Astrocyte (in vitro differentiated cells and primary cell): ENCODE measurements around the gene BEND5.

ENCODE experiments used
- EZH2 ChIP-seq: IDR thresholded peaks from 2 replicates; pipeline ENCODE4 v1.6.1; 2012; ENCODE audit warnings: mild to moderate bottlenecking, low read length, inconsistent platforms; ENCODE audit not compliant: insufficient read depth
- TF ChIP-seq, protein P1 (sequence below): IDR thresholded peaks from 2 replicates; pipeline ENCODE4 v1.5.1; 2011; ENCODE audit warnings: low read depth, mild to moderate bottlenecking, inconsistent platforms, low read length, moderate library complexity; ENCODE audit not compliant: insufficient read depth

DNA sequence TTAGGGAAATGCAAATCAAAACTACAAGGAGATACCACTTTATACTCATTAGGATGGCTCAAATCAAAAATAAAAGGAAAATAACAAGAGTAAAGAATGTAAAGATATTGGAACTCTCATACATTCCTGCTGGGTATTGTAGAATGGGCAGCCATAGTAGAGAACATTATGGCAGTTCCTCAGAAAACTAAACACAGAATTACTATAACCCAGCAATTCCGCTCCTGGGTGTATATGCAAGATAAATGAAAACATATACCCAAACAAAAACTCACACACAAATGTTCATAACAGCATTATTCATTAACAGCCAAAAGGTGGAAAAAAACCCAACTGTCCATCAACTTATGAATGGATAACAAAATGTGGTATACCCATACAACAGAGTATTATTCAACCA, 11.4 kb downstream of the BEND5 start:
- TF ChIP-seq, protein P1, sequence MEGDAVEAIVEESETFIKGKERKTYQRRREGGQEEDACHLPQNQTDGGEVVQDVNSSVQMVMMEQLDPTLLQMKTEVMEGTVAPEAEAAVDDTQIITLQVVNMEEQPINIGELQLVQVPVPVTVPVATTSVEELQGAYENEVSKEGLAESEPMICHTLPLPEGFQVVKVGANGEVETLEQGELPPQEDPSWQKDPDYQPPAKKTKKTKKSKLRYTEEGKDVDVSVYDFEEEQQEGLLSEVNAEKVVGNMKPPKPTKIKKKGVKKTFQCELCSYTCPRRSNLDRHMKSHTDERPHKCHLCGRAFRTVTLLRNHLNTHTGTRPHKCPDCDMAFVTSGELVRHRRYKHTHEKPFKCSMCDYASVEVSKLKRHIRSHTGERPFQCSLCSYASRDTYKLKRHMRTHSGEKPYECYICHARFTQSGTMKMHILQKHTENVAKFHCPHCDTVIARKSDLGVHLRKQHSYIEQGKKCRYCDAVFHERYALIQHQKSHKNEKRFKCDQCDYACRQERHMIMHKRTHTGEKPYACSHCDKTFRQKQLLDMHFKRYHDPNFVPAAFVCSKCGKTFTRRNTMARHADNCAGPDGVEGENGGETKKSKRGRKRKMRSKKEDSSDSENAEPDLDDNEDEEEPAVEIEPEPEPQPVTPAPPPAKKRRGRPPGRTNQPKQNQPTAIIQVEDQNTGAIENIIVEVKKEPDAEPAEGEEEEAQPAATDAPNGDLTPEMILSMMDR, result no peak
- TF ChIP-seq EZH2, result no peak
